Right lung (tissue), 5 donors: Measurements from ENCODE around the gene CCDC187. TPM values are rescaled to one million over a fixed set of nuclear protein-coding genes. Genes with fewer than 3 reads are reported as not detected.

Source experiments
- DNase-seq, 2 donors: peaks; one replicate each; pipeline ENCODE4 v3.0.0-alpha.2; 2013
- polyA plus RNA-seq, 5 donors: library from polyadenylated mRNA; unstranded; fragments of 120-200 nt; gene quantifications; one replicate each; pipeline versions ENCODE4 v1.2.1 to v1.2.3, GENCODE V29; 2013; ENCODE audit warnings: inconsistent platforms in 1 of 5, low replicate concordance in 1 of 5; ENCODE audit not compliant: insufficient read length in 5 of 5, insufficient read depth in 1 of 5

The CCDC187 gene
- polyA plus RNA-seq, 5 donors = 0.65 to 2.9 (median 1.8) TPM

DNA sequence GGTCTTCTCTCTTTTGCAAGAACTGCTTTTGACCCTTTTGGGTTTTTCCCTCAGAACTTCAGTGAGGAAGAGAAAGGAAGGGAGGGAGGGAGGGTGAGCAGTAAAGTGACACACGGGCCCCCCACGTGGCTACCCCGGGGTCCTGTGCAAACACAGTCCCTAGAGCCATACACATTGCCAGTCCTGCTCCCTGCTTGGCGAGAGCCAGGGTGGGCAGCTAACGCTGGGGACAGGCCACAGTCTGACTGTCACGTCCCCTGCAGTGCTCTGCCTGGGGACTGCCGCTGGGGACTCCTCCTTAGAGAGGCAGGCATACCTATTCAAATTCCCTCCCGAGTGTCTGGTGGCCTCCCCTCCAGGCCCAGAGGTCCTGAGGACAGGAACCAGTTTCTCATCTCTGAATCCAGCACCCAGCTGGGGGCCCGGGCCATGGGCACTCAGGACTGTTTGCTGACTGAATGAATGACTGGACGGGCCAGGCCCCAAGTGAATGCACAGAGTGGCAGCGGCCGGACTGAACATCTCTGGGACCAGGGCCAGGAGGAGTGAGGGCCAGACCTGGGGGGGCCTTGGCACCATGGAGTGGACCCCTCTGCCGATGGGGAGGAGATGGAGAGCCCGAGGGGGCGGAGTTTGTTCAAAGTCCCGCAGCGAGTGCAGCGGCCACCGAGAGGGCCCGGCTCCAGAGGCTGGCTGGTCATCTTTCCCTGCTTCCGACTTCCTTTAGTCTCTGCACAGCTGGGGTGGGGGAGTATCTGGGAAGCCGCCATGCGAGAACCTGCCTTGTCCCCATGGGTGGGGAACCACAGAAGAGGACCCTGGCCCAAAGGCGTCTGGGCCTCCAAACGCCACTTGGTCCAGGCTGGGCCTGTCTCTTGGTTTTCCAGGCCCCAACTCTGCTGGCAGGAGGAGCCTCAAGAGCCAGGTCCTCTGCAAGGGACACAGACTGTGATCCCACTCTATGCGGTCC is 5.8 kb downstream of the CCDC187 start:
- no peak for DNase-seq

GRCh38 chr9:136297016-136297691 is 6.7 kb downstream of the CCDC187 start:
- no peak for DNase-seq

DNA sequence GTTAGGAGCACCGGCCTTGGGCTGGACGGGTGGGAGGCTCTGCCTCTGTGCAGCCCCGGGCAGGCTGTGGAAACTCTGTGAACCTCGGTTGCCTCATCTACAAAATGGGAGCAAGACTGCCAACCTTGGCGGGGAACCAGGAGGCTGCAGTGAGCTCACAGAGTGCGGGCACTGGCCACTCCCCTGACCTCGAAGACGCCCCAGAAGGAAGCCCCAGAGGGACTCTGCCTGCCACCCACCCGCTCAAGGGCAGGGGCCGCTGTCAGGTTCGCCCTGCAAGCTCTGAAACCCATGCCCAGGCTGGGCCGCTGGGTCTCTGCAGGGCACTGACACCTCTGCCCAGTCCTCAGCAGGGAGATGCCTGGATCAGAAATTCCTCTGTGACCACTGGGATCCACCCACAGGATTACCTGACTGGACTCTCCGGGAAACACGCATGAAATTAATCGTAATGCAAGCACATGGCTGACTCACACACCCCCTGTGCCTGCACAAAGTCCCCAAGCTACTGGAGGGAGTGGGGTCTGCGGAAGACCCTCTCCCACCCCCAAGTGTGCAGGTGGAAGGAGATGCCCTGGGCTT is 7.4 kb downstream of the CCDC187 start:
- DNase-seq = no peak

- DNase-seq = no peak
Measured at GRCh38 chr9:136295542-136296433, 8.1 kb downstream of the CCDC187 start.

- no peak for DNase-seq
Measured at GRCh38 chr9:136295055-136295454, 8.8 kb downstream of the CCDC187 start.

DNA sequence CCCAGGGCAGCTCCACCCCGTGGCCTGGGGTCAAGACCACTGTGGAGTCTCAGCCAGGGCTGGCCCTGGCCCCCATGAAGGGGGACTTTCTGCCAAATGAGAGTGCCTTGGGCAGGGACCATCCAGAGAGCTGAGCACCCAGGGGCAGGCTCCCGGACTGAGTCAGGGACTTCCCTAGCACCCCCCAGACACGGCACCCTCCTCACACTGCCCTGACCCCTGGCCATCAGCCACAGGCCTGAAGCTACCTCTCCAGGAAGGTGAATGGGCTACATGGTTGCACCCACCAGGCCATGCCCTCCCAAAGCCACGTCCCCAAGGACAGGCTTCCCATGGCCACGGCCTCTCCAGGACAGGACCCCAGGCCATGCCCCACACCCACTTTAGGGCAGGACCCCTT is 9.5 kb downstream of the CCDC187 start:
- no peak for DNase-seq

GRCh38 chr9:136293476-136294077 is 10.3 kb downstream of the CCDC187 start:
- no peak for DNase-seq

DNA sequence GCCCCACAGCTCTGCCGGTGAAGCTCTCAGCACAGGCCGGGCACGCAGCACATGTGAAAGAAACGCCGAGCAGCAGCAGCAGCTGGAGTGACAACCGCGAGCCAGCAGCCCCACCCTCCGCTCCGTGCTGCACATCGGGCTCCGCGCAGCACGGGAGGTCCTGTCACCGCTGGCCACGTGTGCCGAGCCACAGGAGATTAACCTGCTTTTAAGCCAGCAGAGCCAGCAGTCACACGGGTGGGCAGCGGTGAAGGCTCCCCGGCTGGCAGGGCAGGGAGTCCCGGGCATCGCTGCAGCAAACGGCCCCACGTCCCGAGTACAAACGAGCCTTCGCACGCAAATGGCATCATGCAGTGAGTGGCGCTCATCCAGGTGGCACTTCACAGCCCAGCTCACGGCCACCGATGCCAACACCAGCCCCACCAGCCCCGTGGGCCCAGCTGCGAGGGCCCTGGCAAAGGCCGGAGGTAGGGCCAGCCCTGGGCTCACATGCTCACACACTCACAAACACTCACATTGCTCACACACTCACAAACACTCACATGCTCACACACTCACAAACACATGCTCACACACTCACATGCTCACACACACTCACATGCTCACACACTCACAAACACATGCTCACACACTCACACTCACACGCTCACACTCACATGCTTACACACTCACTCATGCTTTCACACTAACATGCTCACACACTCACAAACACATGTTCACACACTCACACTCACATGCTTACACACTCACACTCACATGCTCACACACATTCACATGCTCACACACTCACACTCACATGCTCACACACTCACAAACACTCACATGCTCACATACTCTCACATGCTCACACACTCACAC is 11.1 kb downstream of the CCDC187 start:
- DNase-seq = no peak

GRCh38 chr9:136292026-136292538 is 11.8 kb downstream of the CCDC187 start:
- DNase-seq = no peak

GRCh38 chr9:136291306-136292025 is 12.4 kb downstream of the CCDC187 start:
- no peak for DNase-seq

- DNase-seq = no peak
Measured at GRCh38 chr9:136290508-136291000, 13.3 kb downstream of the CCDC187 start.

- no peak for DNase-seq
Measured at GRCh38 chr9:136289651-136290507, 14.0 kb downstream of the CCDC187 start.

- DNase-seq = no peak
Measured at GRCh38 chr9:136287960-136288753, 15.7 kb downstream of the CCDC187 start.

DNA sequence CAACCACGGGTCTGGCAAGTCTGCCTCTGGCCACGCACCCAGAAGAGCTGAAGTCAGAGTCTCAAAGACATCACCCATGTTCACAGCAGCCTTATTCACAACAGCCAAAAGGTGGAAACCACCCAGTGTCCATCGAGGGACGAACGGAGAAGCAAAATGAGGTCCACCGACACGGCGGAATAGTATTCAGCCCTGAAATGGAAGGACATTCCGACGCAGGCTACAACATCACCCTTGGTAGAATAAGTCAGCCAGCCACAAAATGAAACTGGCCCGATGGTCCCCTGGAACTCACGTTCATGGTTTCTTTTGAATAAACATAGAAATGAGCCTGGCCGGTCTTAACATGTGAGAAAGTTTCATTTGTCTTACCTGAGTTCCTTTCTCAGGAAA is 16.9 kb downstream of the CCDC187 start:
- DNase-seq = no peak

GRCh38 chr9:136286359-136286986 is 17.4 kb downstream of the CCDC187 start:
- no peak for DNase-seq

DNA sequence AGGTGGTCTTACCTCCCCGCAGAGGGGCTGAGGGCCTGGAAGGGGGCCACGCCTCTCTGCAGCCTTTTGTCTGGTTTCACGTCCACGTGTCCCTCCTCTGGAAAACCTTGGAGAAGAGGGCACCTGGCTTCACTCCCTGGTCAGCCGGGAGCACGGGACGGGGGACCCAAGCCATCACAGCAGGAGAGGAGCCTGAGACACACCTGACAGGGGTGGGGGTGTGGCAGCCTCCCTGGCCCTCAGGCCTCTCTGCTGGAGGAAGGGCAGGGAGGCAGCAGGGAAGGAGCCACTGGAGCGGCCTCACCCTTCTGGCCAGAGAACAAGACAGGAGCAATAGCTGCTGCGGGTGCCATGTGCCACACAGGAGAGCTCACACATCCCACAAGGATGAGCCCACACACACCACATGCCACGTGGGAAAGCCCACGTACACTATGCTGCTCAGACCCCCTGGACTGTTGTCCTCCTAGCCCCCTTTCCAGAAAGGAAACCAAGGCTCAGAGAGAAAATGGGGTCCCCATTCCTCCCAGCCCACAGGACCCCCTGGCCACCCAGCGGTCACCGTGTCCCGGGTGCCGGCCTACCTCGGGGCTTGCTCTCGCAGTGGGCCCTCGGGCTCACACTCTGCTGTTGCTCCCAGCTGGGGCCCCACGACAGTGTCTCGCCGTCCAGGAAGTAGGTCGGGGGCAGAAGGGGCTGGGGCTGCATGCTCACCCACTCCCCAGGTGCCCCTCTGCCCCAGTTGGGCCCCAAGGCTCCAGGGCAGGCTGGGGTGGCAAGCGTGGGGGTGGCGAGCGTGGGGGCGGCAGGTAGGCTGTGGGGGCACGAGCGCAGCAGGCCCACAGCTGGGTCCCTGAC is 18.2 kb downstream of the CCDC187 start:
- DNase-seq = no peak
